Measurements from ENCODE around the gene HDGFL3. TPM values are rescaled to one million over a fixed set of nuclear protein-coding genes. Genes with fewer than 3 reads are reported as not detected.
A peak's percentile ranks its signal among the peaks of the same experiment; 100 is the strongest.

HDGFL3 gene
- total RNA-seq, 4 donors from 2014 or later, result 4.0 to 23.1 (median 14.2) TPM

GRCh38 chr15:83115410-83115809, 92.2 kb downstream of the HDGFL3 start:
- Histone ChIP-seq H3K36me3 (no peaks in the 10 kb centered on the region), H3K4me1 (no peaks in the 10 kb centered on the region), H3K27me3 (no peaks in the 10 kb centered on the region), H3K4me3 (no peak overlapping the region), H3K9me3 (no peaks in the 10 kb centered on the region), H3K27ac (no peak overlapping the region)
- DNase-seq, result no peak
- TF ChIP-seq, protein P1, sequence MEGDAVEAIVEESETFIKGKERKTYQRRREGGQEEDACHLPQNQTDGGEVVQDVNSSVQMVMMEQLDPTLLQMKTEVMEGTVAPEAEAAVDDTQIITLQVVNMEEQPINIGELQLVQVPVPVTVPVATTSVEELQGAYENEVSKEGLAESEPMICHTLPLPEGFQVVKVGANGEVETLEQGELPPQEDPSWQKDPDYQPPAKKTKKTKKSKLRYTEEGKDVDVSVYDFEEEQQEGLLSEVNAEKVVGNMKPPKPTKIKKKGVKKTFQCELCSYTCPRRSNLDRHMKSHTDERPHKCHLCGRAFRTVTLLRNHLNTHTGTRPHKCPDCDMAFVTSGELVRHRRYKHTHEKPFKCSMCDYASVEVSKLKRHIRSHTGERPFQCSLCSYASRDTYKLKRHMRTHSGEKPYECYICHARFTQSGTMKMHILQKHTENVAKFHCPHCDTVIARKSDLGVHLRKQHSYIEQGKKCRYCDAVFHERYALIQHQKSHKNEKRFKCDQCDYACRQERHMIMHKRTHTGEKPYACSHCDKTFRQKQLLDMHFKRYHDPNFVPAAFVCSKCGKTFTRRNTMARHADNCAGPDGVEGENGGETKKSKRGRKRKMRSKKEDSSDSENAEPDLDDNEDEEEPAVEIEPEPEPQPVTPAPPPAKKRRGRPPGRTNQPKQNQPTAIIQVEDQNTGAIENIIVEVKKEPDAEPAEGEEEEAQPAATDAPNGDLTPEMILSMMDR (IDR thresholded peaks at IDR 0.05), result no peak
- no peak for TF ChIP-seq POLR2A (IDR thresholded peaks at IDR 0.05)

- TF ChIP-seq, protein P1 (IDR thresholded peaks at IDR 0.05), result no peak
- no peak for TF ChIP-seq POLR2A (IDR thresholded peaks at IDR 0.05)
- no peak overlapping the region for H3K4me3 ChIP-seq
- H3K4me1 ChIP-seq, result no peaks in the 10 kb centered on the region
- no peaks in the 10 kb centered on the region for H3K9me3 ChIP-seq
- no peak overlapping the region for H3K27ac ChIP-seq
- H3K27me3 ChIP-seq, result no peaks in the 10 kb centered on the region
- no peak for DNase-seq
- no peaks in the 10 kb centered on the region for H3K36me3 ChIP-seq
These were observed 92.8 kb downstream of the HDGFL3 start for GRCh38 chr15:83114856-83115255.

- TF ChIP-seq, protein P1 (IDR thresholded peaks at IDR 0.05), result no peak
- no peak for TF ChIP-seq POLR2A (IDR thresholded peaks at IDR 0.05)
- Histone ChIP-seq H3K27ac (no peak overlapping the region), H3K9me3 (no peaks in the 10 kb centered on the region), H3K4me3 (no peak overlapping the region), H3K4me1 (no peaks in the 10 kb centered on the region), H3K36me3 (no peaks in the 10 kb centered on the region), H3K27me3 (no peaks in the 10 kb centered on the region)
- DNase-seq, result no peak
These were observed 93.5 kb downstream of the HDGFL3 start for GRCh38 chr15:83113881-83114674.

DNA sequence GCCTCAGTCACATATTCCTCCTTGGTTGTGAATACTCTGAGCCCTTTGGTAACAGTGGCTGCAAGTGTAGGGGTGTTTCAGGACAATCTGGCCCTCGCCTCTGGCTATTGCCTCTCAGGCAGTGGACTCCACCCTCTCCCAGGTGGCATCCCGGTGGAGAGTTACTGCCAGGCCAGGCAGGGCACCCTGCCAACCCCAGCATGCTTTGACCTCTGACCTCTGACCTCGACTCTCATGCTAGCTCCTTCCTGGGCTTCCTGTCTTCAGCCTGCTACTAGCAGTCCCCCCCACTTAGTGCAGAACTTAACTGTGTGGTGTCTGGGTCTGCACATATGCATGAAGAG, 94.7 kb downstream of the HDGFL3 start:
- no peaks in the 10 kb centered on the region for H3K27me3 ChIP-seq
- DNase-seq, result no peak
- TF ChIP-seq, protein P1 (IDR thresholded peaks at IDR 0.05), result no peak
- no peak overlapping the region for H3K4me3 ChIP-seq
- H3K4me1 ChIP-seq, result peaks cover 0 to 3% (median 0%) of the 10 kb centered on the region in 4 donors
- no peaks in the 10 kb centered on the region for H3K36me3 ChIP-seq
- no peak overlapping the region for H3K27ac ChIP-seq
- no peaks in the 10 kb centered on the region for H3K9me3 ChIP-seq

- Histone ChIP-seq H3K27ac (peak overlapping the region in 1 of 4 donors; percentile 19), H3K4me3 (no peak overlapping the region)
- no peak for TF ChIP-seq POLR2A (IDR thresholded peaks at IDR 0.05)
- TF ChIP-seq, protein P1 (IDR thresholded peaks at IDR 0.05), result no peak
These were observed 95.2 kb downstream of the HDGFL3 start for GRCh38 chr15:83112233-83112955.

More at GRCh38 chr15:83112233-83112955, 95.2 kb downstream of the HDGFL3 start:
- no peak for DNase-seq
- Histone ChIP-seq H3K9me3 (no peaks in the 10 kb centered on the region), H3K36me3 (no peaks in the 10 kb centered on the region), H3K4me1 (peaks cover 0 to 8% (median 2%) of the 10 kb centered on the region in 4 donors), H3K27me3 (no peaks in the 10 kb centered on the region)
